HG03196 (cell line): ENCODE results near the gene BAK1.
"Not testable (repeated sequence)": the region's sequence is repeated elsewhere in the genome, so short reads cannot be mapped to it uniquely, and the experiment has no call there.

Experiments used
- ATAC-seq: cut with Tn5 transposase; IDR thresholded peaks from one replicate; pipeline ENCODE4 v1.9.1; 2021; ENCODE audit not compliant: unreplicated experiment

The BAK1 gene

DNA sequence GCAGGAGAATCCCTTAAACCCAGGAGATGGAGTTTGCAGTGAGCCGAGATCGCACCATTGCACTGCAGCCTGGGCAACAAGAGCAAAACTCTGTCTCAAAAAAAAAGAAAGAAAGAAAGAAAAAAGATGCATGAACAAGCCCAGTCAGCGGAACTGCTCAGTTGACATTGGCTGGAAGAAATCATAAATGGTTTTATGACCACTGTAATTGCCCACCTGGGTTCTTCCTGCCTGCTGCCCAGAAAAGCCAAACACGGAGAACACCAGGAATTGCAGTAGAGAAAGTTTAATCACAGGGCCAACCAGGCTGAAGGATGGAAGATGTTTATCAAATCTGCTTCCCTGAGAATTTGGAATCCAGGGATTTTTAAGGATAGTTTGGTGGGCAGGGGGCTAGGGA is 22.7 kb downstream of the BAK1 start:
- no peak for ATAC-seq

DNA sequence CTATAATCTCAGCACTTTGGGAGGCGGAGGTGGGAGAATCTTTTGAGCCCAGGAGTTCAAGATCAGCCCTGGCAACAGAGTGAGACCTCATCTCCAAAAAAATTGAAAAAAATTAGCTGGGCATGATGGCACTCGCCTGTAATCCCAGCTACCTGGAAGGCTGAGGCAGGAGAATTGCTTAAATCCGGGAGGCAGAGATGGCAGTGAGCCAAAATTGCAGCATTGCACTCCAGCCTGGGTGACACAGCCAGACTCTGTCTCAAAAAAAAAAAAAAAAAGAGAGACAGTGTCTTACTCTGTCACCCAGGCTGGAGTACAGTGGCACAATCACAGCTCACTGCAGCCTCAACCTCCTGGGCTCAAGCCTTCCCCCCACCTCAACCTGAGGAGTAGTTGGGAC is 27.2 kb downstream of the BAK1 start:
- not testable (repeated sequence) for ATAC-seq

DNA sequence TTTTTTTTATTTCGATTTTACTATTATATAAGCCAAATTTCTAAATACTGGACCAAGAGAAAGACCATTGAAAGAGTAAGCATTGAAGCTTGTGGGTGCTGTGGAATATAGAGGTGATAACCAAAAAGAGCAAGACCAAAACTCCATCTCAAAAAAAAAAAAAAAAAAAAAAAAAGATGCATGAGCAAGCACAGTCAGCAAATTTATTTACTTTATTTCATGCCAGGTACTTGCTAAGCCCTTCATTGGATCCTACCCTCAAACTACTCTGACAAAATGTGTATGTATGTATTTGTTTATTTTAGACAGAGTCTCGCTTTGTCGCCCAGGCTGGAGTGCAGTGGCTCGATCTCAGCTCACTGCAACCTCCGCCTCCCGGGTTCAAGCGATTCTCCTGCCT is 27.8 kb downstream of the BAK1 start:
- ATAC-seq, result no peak

DNA sequence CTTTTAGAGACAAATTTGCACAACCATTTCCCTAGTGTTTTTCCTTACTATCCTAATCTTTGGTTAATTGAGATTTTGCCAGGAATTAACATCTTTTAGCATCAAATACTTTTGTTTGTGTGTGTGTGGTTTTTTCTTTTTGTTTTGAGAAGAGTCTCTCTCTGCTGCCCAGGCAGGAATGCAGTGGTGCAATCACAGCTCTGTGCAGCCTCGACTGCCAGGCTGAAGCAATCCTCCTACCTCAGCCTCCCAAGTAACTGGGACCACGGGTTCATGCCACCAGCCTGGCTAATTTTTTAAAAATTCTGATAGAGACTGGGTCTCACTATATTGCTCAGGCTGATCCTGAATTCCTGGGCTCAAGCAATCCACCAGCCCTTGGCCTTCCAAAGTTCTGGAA is 28.5 kb downstream of the BAK1 start:
- ATAC-seq, result no peak

DNA sequence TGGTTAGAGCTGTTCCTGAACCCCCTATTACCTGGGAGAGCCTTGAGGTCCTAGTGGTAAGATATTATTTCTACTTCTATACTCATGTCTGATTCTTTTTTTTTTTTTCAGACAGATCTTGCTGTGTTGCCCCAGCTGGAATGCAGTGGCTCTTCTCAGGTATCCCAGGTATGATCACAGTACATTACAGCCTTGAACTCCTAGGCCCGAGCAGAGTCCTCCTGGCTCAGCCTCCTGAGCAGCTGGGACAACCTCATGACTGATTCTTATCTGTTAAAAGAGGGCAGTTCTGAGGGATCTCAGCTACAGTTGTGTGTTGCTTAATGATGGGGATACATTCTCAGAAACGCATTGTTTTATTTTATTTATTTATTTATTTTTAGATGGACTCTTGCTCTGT is 30.2 kb downstream of the BAK1 start:
- ATAC-seq, result no peak

DNA sequence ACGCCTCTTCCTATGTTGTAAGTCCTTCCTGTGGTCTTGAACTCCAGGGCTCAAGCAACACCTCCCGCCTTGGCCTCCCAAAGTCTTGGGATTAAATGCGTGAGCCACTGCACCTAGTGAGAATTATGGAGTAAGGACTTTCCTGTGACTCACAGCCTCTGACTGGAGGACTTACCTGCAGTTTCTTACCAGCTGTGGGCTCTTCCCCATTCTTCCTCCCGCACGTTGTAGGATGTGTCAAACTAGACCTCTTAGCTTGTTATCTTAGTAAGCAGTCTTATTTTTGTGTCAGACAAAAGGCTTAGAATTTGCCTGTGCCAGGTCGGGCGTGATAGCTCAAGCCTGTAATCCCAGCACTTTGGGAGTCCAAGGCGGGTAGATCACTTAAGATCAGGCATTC is 30.9 kb downstream of the BAK1 start:
- ATAC-seq, result no peak

DNA sequence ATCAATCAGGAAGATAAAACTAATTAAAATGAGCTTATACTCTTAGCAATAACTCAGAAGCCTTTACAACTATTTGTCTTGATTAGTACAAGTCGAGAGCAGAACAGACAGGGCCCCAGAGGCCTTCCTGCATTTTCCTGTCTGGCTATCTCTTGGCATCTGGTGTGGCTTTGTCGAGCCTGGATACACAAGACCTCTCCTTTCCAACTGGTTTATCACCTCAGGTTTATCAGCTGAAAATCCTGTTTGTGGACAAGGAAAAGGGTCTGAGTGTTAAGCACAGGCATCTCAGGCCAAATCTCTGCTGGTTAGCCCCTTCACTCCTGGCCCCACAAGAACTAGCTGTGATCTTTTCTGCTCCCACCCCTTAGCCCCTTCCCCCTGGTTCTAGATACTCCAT is 32.6 kb downstream of the BAK1 start:
- no peak for ATAC-seq

DNA sequence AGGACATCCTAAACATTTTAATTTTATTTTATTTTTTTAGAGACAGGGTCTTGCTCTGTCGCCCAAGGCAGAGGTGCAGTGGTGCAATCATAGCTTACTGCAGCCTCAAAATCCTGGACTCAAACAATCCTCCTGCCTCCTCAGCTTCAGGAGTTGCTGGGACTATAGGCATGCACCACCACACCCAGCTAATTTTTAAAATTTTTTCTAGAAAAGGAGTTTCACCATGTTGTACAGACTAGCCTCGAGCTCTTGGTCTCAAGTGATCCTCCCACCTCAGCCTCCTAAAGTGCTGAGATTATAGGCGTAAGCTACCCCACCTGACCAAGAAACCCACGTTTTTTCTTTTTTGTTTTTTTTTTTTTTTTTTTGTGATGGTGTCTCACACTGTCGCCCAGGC is 33.3 kb downstream of the BAK1 start:
- ATAC-seq, result no peak

DNA sequence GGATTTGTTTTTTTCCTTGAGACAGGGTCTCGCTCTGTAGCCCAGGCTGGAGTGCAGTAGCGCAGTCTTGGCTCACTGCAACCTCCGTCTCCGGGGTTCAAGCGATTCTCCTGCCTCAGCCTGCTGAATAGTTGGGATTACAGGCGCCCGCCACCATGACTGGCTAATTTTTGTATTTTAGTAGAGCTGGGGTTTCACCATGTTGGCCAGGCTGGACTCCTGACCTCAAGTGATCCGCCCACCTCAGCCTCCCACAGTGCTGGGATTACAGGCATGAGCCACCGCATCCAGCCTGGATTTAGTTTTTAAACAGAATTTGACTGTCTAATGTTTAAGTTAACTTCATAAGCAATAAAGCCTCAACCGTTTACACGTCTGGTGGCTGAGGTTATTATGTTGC is 34.8 kb downstream of the BAK1 start:
- ATAC-seq, result not testable (repeated sequence)

DNA sequence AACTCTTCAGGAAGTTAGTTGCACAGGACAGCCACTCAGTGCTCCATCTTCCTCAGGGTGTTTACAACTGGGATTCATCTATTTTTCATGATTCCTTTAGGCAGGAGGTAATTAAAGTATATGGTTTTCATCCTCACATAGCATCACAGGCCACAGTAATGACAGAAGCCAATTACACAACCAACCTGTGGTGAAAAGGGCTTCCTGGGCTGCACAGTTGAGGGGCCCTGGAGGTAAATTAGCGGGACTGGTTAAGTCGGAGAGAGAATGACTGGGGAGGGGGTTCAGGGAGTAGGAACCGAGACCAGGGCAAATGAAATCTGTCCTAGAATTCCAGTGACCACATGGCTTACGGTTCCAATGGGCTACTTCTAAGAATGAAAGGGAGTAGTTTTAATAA is 37.0 kb downstream of the BAK1 start:
- no peak for ATAC-seq

DNA sequence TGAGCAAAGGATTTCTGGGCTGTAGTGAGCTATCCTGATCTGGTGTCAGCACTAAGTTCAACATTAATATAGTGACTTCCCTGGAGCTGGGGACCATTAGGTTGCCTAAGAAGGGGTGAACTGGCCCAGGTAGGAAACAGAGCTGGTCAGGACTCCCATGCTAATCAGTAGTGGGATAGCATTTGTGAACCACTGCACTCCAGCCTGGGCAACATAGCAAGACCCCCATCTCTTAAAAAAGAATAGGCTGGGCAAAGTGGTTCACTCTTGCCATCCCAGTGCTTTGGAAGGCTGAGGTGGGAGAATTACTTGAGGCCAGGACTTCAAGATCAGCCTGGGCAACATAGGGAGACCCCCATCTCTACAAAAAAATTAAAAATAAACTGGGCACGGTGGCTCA is 39.3 kb downstream of the BAK1 start:
- no peak for ATAC-seq

DNA sequence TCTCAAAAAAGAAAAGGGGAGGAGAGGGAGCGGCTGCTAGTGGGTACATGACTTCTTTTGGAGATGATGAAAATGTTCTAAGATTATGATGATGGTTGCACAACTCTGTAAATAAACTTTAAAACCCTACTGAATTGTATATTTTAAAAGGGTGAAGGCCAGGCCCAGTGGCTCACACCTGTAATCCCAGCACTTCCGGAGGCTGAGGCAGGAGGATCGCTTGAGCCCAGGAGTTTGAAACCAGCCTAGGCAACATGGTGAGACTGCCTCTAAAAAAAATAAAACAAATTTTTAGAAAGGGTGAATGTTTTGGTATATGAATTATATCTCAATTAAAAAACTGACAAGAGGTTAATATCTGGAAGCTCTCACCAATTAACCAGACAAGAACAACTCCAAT is 45.4 kb downstream of the BAK1 start:
- no peak for ATAC-seq

DNA sequence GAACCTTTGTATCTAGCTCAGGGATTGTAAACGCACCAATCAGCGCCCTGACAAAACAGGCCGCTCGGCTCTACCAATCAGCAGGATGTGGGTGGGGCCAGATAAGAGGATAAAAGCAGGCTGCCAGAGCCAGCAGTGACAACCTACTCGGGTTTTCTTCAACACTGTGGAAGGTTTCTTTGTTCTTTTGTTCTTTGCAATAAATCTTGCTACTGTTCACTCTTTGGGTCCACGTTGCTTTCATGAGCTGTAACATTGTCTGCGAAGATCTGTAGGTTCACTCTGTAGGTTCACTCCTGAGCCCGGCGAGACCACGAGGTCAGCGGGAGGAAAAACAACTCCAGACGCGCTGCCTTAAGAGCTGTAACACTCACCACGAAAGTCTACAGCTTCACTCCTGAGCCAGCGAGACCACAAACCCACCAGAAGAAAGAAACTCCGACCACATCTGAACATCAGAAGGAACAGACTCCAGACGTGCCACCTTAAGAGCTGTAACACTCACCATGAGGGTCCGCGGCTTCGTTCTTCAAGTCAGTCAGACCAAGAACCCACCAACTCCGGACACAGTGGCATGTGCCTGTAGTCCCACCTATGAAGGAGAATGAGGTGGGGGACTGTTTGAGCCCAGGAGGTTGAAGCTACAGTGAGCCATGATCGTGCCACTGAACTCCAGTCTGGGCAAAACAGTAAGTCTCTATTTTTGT is 46.8 kb downstream of the BAK1 start:
- ATAC-seq, result not testable (repeated sequence)

DNA sequence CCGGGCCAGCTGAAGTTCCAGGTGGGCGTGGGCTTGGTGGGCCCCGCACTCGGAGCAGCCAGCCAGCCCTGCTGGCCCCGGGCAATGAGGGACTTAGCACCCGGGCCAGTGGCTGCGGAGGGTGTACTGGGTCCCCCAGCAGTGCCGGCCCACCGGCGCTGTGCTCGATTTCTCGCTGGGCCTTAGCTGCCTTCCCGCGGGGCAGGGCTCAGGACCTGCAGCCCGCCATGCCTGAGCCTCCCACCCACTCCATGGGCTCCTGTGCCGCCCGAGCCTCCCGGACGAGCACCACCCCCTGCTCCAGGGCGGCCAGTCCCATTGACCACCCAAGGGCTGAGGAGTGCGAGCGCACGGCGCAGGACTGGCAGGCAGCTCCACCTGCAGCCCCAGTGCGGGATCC is 47.6 kb downstream of the BAK1 start:
- ATAC-seq, result not testable (repeated sequence)

DNA sequence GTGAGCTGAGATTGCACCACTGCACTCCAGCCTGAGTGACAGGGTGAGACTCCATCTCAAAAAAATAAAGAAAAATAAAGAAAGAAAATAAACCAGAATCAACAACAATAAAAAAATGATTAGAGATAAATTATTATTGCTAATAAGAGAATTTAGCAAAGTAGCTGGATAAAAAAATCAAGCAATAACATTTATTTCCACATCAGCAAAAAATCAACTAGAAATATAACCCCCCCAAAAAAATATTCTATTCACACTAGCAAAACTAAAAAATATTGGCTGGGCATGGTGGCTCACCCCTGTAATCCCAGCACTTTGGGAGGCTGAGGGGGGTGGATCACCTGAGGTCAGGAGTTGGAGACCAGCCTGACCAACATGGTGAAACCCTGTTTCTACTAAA is 49.5 kb downstream of the BAK1 start:
- not testable (repeated sequence) for ATAC-seq
